ENCODE results near the gene ZNF77. TPM values are rescaled to one million over a fixed set of nuclear protein-coding genes. Genes with fewer than 3 reads are reported as not detected.

Gene ZNF77
- total and polyA plus RNA-seq, 8 donors = 1.3 to 3.4 (median 2.0) TPM

GRCh38 chr19:2982983-2983350 lies 38.2 kb upstream of the ZNF77 start:
- Histone ChIP-seq H3K4me1 (peaks cover 8 to 19% (median 14%) of the 10 kb centered on the region in 3 donors), H3K36me3 (no peaks in the 10 kb centered on the region), H3K27me3 (no peaks in the 10 kb centered on the region), H3K4me3 (no peak overlapping the region), H3K27ac (peak overlapping the region; percentile 35 to 74 (median 60)), H3K9me3 (no peaks in the 10 kb centered on the region)
- peak; percentile 54 for FAIRE-seq
- 1 to 2% methylated on average over 10 of the region's 10 CpGs for WGBS, 2 donors
- peak; percentile 91 to 96 (median 94) for DNase-seq
- peak; percentile 85 to 90 (median 86) for ATAC-seq
- intact Hi-C loops (cut with DNase I) = no loop called here
- no peak for TF ChIP-seq CTCF (IDR thresholded peaks at IDR 0.05)

GRCh38 chr19:2982561-2982960 lies 37.8 kb upstream of the ZNF77 start:
- Histone ChIP-seq H3K27ac (peak overlapping the region; percentile 17 to 74 (median 60)), H3K4me3 (no peak overlapping the region), H3K9me3 (no peaks in the 10 kb centered on the region), H3K36me3 (no peaks in the 10 kb centered on the region), H3K4me1 (peaks cover 12 to 22% (median 18%) of the 10 kb centered on the region in 3 donors), H3K27me3 (no peaks in the 10 kb centered on the region)
- intact Hi-C loops (cut with DNase I) = no loop called here
- no peak for TF ChIP-seq CTCF (IDR thresholded peaks at IDR 0.05)
- DNase-seq (no peak), FAIRE-seq (no peak), ATAC-seq (no peak)
- WGBS, 2 donors = 33% methylated on average over 8 of the region's 8 CpGs

- H3K4me1 ChIP-seq = peaks cover 13 to 22% (median 19%) of the 10 kb centered on the region in 3 donors
- no peaks in the 10 kb centered on the region for H3K36me3 ChIP-seq
- TF ChIP-seq CTCF (IDR thresholded peaks at IDR 0.05) = no peak
- intact Hi-C loops (cut with DNase I) = no loop called here
- H3K4me3 ChIP-seq = no peak overlapping the region
- H3K27ac ChIP-seq = no peak overlapping the region
- WGBS, 2 donors = 77 to 80% methylated on average over 5 of the region's 5 CpGs
- FAIRE-seq (no peak), DNase-seq (no peak), ATAC-seq (no peak)
- no peaks in the 10 kb centered on the region for H3K27me3 ChIP-seq
- H3K9me3 ChIP-seq = no peaks in the 10 kb centered on the region
Observed at GRCh38 chr19:2981898-2982297, 37.1 kb upstream of the ZNF77 start.

- intact Hi-C loops (cut with DNase I) = no loop called here
- TF ChIP-seq CTCF (IDR thresholded peaks at IDR 0.05) = no peak
- no peak overlapping the region for H3K4me3 ChIP-seq
- no peaks in the 10 kb centered on the region for H3K9me3 ChIP-seq
- H3K36me3 ChIP-seq = no peaks in the 10 kb centered on the region
- peaks cover 19 to 29% (median 26%) of the 10 kb centered on the region in 3 donors for H3K4me1 ChIP-seq
- peak overlapping the region in 1 of 4 donors; percentile 31 for H3K27ac ChIP-seq
- WGBS, 2 donors = 64 to 66% methylated on average over 9 of the region's 9 CpGs
- FAIRE-seq = no peak
- ATAC-seq = no peak
- no peaks in the 10 kb centered on the region for H3K27me3 ChIP-seq
- DNase-seq = no peak
Observed at GRCh38 chr19:2978772-2979171, 34.0 kb upstream of the ZNF77 start.

GRCh38 chr19:2978166-2978767 lies 33.5 kb upstream of the ZNF77 start:
- H3K9me3 ChIP-seq = no peaks in the 10 kb centered on the region
- no peak overlapping the region for H3K4me3 ChIP-seq
- H3K4me1 ChIP-seq = peaks cover 19 to 24% (median 22%) of the 10 kb centered on the region in 3 donors
- no peaks in the 10 kb centered on the region for H3K27me3 ChIP-seq
- TF ChIP-seq CTCF (IDR thresholded peaks at IDR 0.05) = no peak
- 33 to 37% methylated on average over 11 of the region's 11 CpGs for WGBS, 2 donors
- ATAC-seq (no peak), DNase-seq (peak in 2 of 6 donors; percentile 36 to 54), FAIRE-seq (no peak)
- intact Hi-C loops (cut with DNase I) = no loop called here
- H3K36me3 ChIP-seq = no peaks in the 10 kb centered on the region
- peak overlapping the region in 2 of 4 donors; percentile 31 to 57 for H3K27ac ChIP-seq
